Ascending aorta (tissue), 2 donors: Measurements from ENCODE around the gene ALOXE3. TPM values are rescaled to one million over a fixed set of nuclear protein-coding genes. Genes with fewer than 3 reads are reported as not detected.

Experiments used
- DNase-seq, 2 donors: peaks; one replicate each; pipeline ENCODE4 v3.0.0-alpha.2; 2019; ENCODE audit warnings: low spot score in 2 of 2
- H3K27ac ChIP-seq, 2 donors: fragments of 200-600 bp; sonication (generic); one replicate each; pipeline ENCODE4 v1.5.1; 2016 to 2017; ENCODE audit warnings: mild to moderate bottlenecking in 1 of 2
- H3K27me3 ChIP-seq: fragments of 200-600 bp; sonication (generic); one replicate; pipeline ENCODE4 v1.5.1; 2017
- H3K36me3 ChIP-seq, 2 donors: fragments of 200-600 bp; sonication (generic); one replicate each; pipeline ENCODE4 v1.5.1; 2016
- H3K4me1 ChIP-seq, 2 donors: fragments of 200-600 bp; sonication (generic); one replicate each; pipeline ENCODE4 v1.5.1; 2016 to 2017; ENCODE audit warnings: mild to moderate bottlenecking in 1 of 2
- H3K4me3 ChIP-seq, 2 donors: fragments of 200-600 bp; sonication (generic); one replicate each; pipeline ENCODE4 v1.5.1; 2016 to 2017; ENCODE audit warnings: mild to moderate bottlenecking in 1 of 2
- H3K9me3 ChIP-seq, 2 donors: fragments of 200-600 bp; sonication (generic); one replicate each; pipeline ENCODE4 v1.5.1; 2016
- CTCF ChIP-seq, 3 experiments: fragments of 200-600 bp in 2 of 3; fragments of 450-650 bp in 1 of 3; sonication (generic) in 2 of 3; IDR thresholded peaks; one replicate each; pipeline ENCODE4 v1.5.1; 2016 to 2019; ENCODE audit warnings: antibody characterized with exemption in 3 of 3, mild to moderate bottlenecking in 1 of 3, moderate library complexity in 1 of 3
- intact Hi-C: fragments of 100-400 bp; cut with DNase I; formaldehyde crosslinking; loops from one replicate; pipeline ENCODE4 v1.15.1; 2023
- total RNA-seq: library from RNA; depleted of rRNA; stranded (reverse); fragments of >200 nt; gene quantifications from one replicate; pipeline ENCODE4 v1.1.0, GENCODE V29; 2016

ALOXE3 gene
- total RNA-seq, 1 donor from 2014 or later = not detected

DNA sequence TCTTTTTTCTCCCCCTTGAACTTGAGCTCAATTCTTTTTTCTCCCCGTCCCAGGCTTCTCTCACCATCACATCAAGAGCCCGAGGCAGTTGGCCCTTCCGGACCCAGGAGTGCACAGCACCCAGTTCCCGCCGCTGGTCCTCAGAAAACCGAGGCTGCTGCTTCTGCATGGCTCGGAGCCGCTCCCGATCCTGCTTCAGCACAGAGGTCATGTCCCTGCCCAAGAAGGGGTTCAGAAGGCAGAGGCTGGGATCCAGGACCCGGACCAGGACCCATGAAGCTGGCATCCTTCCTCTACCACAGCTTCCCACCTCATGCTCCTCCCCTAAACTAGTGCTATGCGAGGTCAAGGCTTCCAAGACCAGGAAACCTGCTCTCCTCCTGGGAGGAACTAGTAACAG, 23.4 kb upstream of the ALOXE3 start:
- Histone ChIP-seq H3K36me3 (peaks cover 76% of the 10 kb centered on the region in 2 donors), H3K9me3 (no peaks in the 10 kb centered on the region), H3K27ac (peak overlapping the region; percentile 13 to 60), H3K27me3 (no peaks in the 10 kb centered on the region), H3K4me1 (peaks cover 4 to 16% of the 10 kb centered on the region in 2 donors), H3K4me3 (no peak overlapping the region)
- intact Hi-C loops = no loop called here
- no peak for TF ChIP-seq CTCF (IDR thresholded peaks at IDR 0.05)
- no peak for DNase-seq

- H3K4me1 ChIP-seq = peaks cover 4 to 16% of the 10 kb centered on the region in 2 donors
- H3K27ac ChIP-seq = peak overlapping the region in 1 of 2 donors; percentile 77
- no peak overlapping the region for H3K4me3 ChIP-seq
- no peak for DNase-seq
- peaks cover 69% of the 10 kb centered on the region in 2 donors for H3K36me3 ChIP-seq
- TF ChIP-seq CTCF (IDR thresholded peaks at IDR 0.05) = no peak
- H3K27me3 ChIP-seq = no peaks in the 10 kb centered on the region
- no peaks in the 10 kb centered on the region for H3K9me3 ChIP-seq
- intact Hi-C loops = no loop called here
These were observed 22.7 kb upstream of the ALOXE3 start for GRCh38 chr17:8141045-8141444.

- intact Hi-C loops = no loop called here
- H3K4me3 ChIP-seq = no peak overlapping the region
- no peak for DNase-seq
These were observed 22.0 kb upstream of the ALOXE3 start for GRCh38 chr17:8140065-8141029.

DNA sequence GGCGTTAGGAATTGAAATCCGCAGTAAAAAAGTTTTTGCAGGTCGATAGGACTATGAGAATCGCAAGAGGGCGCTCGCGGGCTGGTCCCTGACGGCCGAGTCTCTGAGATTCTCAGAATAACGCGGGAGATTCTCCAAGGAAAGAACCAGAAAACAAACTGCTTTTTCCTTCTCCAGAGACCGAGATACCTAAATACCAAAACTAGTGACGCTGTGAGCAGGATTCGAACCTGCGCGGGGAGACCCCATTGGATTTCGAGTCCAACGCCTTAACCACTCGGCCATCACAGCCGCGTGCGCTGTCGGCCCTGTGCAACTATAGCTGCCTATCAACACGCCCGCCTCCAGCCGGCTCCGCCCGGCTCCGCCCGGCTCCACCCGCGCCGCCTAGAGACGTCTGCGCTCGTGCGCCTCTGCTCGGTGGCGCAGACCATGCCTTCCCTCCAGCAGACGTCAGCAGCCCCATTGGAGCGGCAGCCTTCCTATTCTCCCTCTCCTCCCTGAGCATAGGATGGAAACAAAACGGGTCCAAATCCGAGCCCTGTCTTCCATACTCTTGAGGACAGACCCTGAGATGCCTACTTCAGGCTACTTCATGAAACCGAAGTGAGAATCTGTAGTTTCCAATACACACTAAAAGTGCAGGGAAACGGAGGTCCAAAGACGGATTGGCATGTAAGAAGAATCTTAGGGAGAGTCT, 20.5 kb upstream of the ALOXE3 start:
- Histone ChIP-seq H3K27ac (peak overlapping the region; percentile 77), H3K4me3 (peak overlapping the region; percentile 11 to 36), H3K4me1 (peaks cover 4 to 16% of the 10 kb centered on the region in 2 donors), H3K36me3 (peaks cover 46 to 47% of the 10 kb centered on the region in 2 donors), H3K9me3 (no peaks in the 10 kb centered on the region), H3K27me3 (no peaks in the 10 kb centered on the region)
- DNase-seq = peak; percentile 86 to 98
- TF ChIP-seq CTCF (IDR thresholded peaks at IDR 0.05) = peak; percentile 82 to 91 (median 87)
- intact Hi-C loops = loop anchor here (1.0 to 5.0 kb wide), 6 partner anchors 12 to 110 kb away; partner anchors contain the start of genes CTC1, HES7 and PFAS

More at GRCh38 chr17:8140065-8141029, 22.0 kb upstream of the ALOXE3 start:
- H3K4me1 ChIP-seq = peaks cover 4 to 16% of the 10 kb centered on the region in 2 donors
- H3K27ac ChIP-seq = peak overlapping the region in 1 of 2 donors; percentile 77
- peaks cover 62% of the 10 kb centered on the region in 2 donors for H3K36me3 ChIP-seq
- no peaks in the 10 kb centered on the region for H3K9me3 ChIP-seq
- TF ChIP-seq CTCF (IDR thresholded peaks at IDR 0.05) = no peak
- H3K27me3 ChIP-seq = no peaks in the 10 kb centered on the region

GRCh38 chr17:8138374-8138671, 20.0 kb upstream of the ALOXE3 start:
- peak overlapping the region; percentile 77 for H3K27ac ChIP-seq
- DNase-seq = no peak
- H3K9me3 ChIP-seq = no peaks in the 10 kb centered on the region
- H3K4me3 ChIP-seq = peak overlapping the region in 1 of 2 donors; percentile 36
- no peak for TF ChIP-seq CTCF (IDR thresholded peaks at IDR 0.05)
- H3K4me1 ChIP-seq = peaks cover 4 to 16% of the 10 kb centered on the region in 2 donors
- H3K36me3 ChIP-seq = peaks cover 41 to 42% of the 10 kb centered on the region in 2 donors
- H3K27me3 ChIP-seq = no peaks in the 10 kb centered on the region
- intact Hi-C loops = loop anchor here (1.0 to 5.0 kb wide), 4 partner anchors 14 to 110 kb away; partner anchors contain the start of genes CTC1, HES7 and PFAS
